Measurements from ENCODE around the gene GOLGA5.
"Not testable (repeated sequence)": the region's sequence is repeated elsewhere in the genome, so short reads cannot be mapped to it uniquely, and the experiment has no call there.

GOLGA5 gene

GRCh38 chr14:92800525-92800924, 6.4 kb downstream of the GOLGA5 start:
- Histone ChIP-seq H3K4me1 (ENCODE audit: control insufficient read depth, insufficient read depth, low read length) (peaks cover 10% of the 10 kb centered on the region), H3K9me3 (replicated peaks; ENCODE audit: low read length) (no peaks in the 10 kb centered on the region), H3K9ac (ENCODE audit: low read depth, low read length) (no peak overlapping the region), H3K4me3 (ENCODE audit: low read length) (no peak overlapping the region), H3K4me2 (ENCODE audit: low read length) (peak overlapping the region; percentile 31), H3K27me3 (ENCODE audit: control insufficient read depth, insufficient read depth, low read length) (no peaks in the 10 kb centered on the region), H3K36me3 (ENCODE audit: insufficient read depth, low read length) (peaks cover 35% of the 10 kb centered on the region)

DNA sequence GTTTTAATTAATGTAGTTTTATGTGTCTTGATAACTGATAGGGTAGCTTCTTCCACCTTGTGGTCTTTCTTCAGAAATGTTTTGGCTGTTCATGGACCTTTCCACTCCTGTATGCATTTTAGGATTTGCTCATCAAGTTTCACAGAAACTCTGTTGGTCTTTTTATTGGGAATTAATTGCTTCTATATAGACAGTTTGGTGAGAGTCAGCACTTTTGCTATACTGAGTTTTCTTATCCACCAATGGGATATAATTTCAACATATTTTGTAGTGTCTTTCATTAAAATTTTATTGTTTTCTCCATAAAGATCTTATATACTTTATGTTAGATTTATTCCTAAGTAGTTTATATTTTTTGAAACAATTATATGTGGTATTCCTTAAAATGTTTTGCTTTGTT, 7.8 kb downstream of the GOLGA5 start:
- H3K36me3 ChIP-seq (ENCODE audit: insufficient read depth, low read length): peaks cover 37% of the 10 kb centered on the region

DNA sequence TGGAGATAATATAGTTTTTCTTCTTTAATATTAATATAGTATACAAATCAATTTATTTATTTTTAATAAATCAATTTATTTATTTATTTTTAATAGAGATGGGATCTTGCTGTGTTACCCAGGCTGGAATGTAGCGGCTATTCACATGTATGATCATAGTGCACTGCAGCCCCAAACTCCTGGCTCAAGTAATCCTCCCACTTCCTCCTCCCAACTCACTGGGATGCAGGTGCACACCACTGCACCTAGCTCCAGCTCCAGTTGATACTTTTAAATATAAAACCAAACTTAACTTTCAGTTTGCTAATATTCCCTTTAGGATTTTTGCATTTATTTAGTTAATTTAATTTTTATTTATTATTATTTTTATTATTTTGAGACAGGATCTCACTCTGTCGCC, 8.6 kb downstream of the GOLGA5 start:
- no peaks in the 10 kb centered on the region for H3K27me3 ChIP-seq (ENCODE audit: control insufficient read depth, insufficient read depth, low read length)
- H3K4me2 ChIP-seq (ENCODE audit: low read length): no peak overlapping the region
- peaks cover 5% of the 10 kb centered on the region for H3K4me1 ChIP-seq (ENCODE audit: control insufficient read depth, insufficient read depth, low read length)
- no peak overlapping the region for H3K4me3 ChIP-seq (ENCODE audit: low read length)
- H3K9ac ChIP-seq (ENCODE audit: low read depth, low read length): no peak overlapping the region
- peaks cover 36% of the 10 kb centered on the region for H3K36me3 ChIP-seq (ENCODE audit: insufficient read depth, low read length)
- no peaks in the 10 kb centered on the region for H3K9me3 ChIP-seq (replicated peaks; ENCODE audit: low read length)

More for the DNA sequence above, 7.8 kb downstream of the GOLGA5 start:
- Histone ChIP-seq H3K4me1 (ENCODE audit: control insufficient read depth, insufficient read depth, low read length) (peaks cover 5% of the 10 kb centered on the region), H3K27me3 (ENCODE audit: control insufficient read depth, insufficient read depth, low read length) (no peaks in the 10 kb centered on the region), H3K4me3 (ENCODE audit: low read length) (no peak overlapping the region), H3K9me3 (replicated peaks; ENCODE audit: low read length) (no peaks in the 10 kb centered on the region), H3K4me2 (ENCODE audit: low read length) (no peak overlapping the region), H3K9ac (ENCODE audit: low read depth, low read length) (no peak overlapping the region)

DNA sequence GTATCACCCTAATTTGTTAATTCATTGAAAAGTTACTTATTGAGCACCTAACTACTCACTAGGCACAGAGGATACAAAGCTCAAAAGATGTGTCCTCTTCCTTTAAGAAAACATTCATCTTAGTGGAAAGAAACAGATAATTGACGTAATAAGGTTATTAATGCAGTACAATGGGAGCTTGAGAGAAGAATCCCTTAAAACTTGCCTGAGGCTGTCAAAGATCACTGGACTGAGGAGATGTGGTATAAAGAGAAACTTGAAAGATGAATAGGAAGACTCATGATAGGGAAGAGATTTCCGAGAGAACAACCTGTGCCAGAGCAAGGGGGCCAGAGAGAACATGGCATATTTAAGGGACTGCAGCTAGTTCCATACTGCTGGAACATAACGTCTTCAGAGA, 19.1 kb downstream of the GOLGA5 start:
- no peak overlapping the region for H3K4me3 ChIP-seq (ENCODE audit: low read length)
- H3K9me3 ChIP-seq (replicated peaks; ENCODE audit: low read length): no peaks in the 10 kb centered on the region
- peaks cover 87% of the 10 kb centered on the region for H3K36me3 ChIP-seq (ENCODE audit: insufficient read depth, low read length)
- no peaks in the 10 kb centered on the region for H3K4me1 ChIP-seq (ENCODE audit: control insufficient read depth, insufficient read depth, low read length)
- no peak overlapping the region for H3K9ac ChIP-seq (ENCODE audit: low read depth, low read length)
- H3K4me2 ChIP-seq (ENCODE audit: low read length): no peak overlapping the region
- H3K27me3 ChIP-seq (ENCODE audit: control insufficient read depth, insufficient read depth, low read length): no peaks in the 10 kb centered on the region

DNA sequence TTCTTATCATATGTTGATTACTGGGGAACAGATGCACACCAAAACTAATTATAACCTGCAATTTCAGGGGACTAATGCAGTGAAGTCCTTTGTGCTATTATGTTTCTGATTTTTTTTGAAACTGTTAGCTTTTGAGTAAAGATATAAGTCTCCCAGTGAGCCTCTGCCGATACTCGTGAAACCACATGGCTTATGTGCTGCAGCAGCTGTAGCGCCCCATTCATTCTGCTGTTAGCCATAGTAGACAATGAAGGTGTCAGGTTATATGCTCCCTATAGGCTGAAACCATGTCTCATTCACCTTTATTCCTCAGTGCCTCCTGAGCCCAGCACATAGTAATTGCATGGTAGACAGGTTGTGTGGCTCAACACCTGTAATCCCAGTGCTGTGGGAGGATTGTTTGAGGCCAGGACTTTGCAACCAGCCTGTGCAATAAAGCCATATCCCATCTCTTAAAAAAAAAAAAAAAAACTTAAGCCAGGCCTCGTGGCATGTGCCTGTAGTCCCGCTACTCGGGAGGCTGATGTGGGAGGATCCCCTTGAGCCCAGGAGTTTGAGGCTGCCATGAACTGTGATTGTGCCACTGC, 25.0 kb downstream of the GOLGA5 start:
- Histone ChIP-seq H3K4me3 (ENCODE audit: low read length) (no peak overlapping the region), H3K4me2 (ENCODE audit: low read length) (no peak overlapping the region), H3K36me3 (ENCODE audit: insufficient read depth, low read length) (peaks cover 66% of the 10 kb centered on the region), H3K4me1 (ENCODE audit: control insufficient read depth, insufficient read depth, low read length) (no peaks in the 10 kb centered on the region), H3K27me3 (ENCODE audit: control insufficient read depth, insufficient read depth, low read length) (no peaks in the 10 kb centered on the region), H3K9ac (ENCODE audit: low read depth, low read length) (no peak overlapping the region), H3K9me3 (replicated peaks; ENCODE audit: low read length) (no peaks in the 10 kb centered on the region)

DNA sequence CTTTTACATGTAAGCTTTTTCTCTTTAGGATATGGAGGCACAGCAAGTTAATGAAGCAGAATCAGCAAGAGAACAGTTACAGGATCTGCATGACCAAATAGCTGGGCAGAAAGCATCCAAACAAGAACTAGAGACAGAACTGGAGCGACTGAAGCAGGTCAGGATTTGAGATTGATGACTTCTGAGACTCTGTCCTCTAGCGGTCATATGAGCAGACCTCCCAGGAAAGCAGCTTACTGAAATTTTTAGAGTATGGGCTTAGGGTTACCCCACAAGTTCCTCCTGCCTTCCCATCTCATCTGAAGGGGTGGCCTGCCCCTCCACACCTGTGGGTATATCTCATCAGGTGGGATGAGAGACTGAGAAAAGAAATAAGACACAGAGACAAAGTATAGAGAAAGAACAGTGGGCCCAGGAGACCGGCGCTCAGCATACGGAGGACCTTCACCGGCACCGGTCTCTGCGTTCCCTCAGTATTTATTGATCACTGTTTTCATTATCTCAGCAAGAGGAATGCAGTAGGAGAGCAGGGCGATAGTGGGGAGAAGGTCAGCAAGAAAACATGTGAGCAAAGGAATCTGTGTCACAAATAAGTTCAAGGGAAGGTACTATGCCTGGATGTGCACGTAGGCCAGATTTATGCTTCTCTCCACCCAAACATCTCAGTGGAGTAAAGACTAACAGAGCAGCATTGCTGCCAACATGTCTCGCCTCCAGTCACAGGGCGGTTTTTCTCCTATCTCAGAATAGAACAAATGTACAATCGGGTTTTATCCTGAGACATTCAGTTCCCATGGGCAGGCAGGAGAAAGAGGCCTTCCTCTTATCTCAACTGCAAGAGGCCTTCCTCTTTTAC, 25.8 kb downstream of the GOLGA5 start:
- not testable (repeated sequence) for H3K9ac ChIP-seq (ENCODE audit: low read depth, low read length); H3K9me3 ChIP-seq (replicated peaks; ENCODE audit: low read length); H3K4me3 ChIP-seq (ENCODE audit: low read length); H3K4me2 ChIP-seq (ENCODE audit: low read length); H3K27me3 ChIP-seq (ENCODE audit: control insufficient read depth, insufficient read depth, low read length); H3K4me1 ChIP-seq (ENCODE audit: control insufficient read depth, insufficient read depth, low read length)
- peaks cover 67% of the 10 kb centered on the region for H3K36me3 ChIP-seq (ENCODE audit: insufficient read depth, low read length)

GRCh38 chr14:92820536-92820840, 26.4 kb downstream of the GOLGA5 start:
- H3K27me3 ChIP-seq (ENCODE audit: control insufficient read depth, insufficient read depth, low read length); H3K4me1 ChIP-seq (ENCODE audit: control insufficient read depth, insufficient read depth, low read length); H3K9ac ChIP-seq (ENCODE audit: low read depth, low read length); H3K9me3 ChIP-seq (replicated peaks; ENCODE audit: low read length); H3K4me3 ChIP-seq (ENCODE audit: low read length); H3K4me2 ChIP-seq (ENCODE audit: low read length): not testable (repeated sequence)
- peaks cover 67% of the 10 kb centered on the region for H3K36me3 ChIP-seq (ENCODE audit: insufficient read depth, low read length)

GRCh38 chr14:92830902-92831301, 36.8 kb downstream of the GOLGA5 start:
- H3K27me3 ChIP-seq (ENCODE audit: control insufficient read depth, insufficient read depth, low read length): no peaks in the 10 kb centered on the region
- peaks cover 70% of the 10 kb centered on the region for H3K36me3 ChIP-seq (ENCODE audit: insufficient read depth, low read length)
- no peak overlapping the region for H3K9ac ChIP-seq (ENCODE audit: low read depth, low read length)
- H3K9me3 ChIP-seq (replicated peaks; ENCODE audit: low read length): no peaks in the 10 kb centered on the region
- no peak overlapping the region for H3K4me3 ChIP-seq (ENCODE audit: low read length)
- H3K4me2 ChIP-seq (ENCODE audit: low read length): no peak overlapping the region
- H3K4me1 ChIP-seq (ENCODE audit: control insufficient read depth, insufficient read depth, low read length): no peaks in the 10 kb centered on the region

DNA sequence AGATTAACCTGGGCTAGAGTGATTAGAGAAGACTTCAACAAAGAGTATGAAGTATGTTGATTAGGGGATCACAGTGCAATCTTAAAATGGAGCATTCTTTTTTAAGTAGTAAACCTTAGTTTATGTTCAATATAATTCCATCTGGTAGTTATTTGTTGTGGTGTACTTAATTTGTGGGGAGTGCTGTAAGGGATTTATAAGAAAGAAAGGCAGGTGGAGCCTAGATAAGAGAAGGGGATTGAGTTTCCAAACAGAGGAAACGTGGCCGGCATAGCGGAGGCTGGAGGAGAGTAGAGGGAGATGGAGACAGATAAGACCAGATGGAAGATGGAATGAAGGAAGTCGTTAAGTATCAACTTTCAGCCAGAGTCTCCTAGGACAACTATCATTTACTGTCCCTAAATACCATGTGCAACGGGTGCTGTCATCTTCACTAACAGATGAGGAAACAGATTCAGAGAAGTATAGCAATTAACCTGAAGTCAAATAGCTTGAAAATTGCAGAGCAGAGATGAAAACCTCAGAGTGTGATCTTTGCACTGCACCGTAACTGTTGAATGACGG, 38.1 kb downstream of the GOLGA5 start:
- H3K4me3 ChIP-seq (ENCODE audit: low read length): no peak overlapping the region
- no peaks in the 10 kb centered on the region for H3K9me3 ChIP-seq (replicated peaks; ENCODE audit: low read length)
- H3K4me1 ChIP-seq (ENCODE audit: control insufficient read depth, insufficient read depth, low read length): no peaks in the 10 kb centered on the region
- no peak overlapping the region for H3K9ac ChIP-seq (ENCODE audit: low read depth, low read length)
- no peaks in the 10 kb centered on the region for H3K27me3 ChIP-seq (ENCODE audit: control insufficient read depth, insufficient read depth, low read length)
- peaks cover 71% of the 10 kb centered on the region for H3K36me3 ChIP-seq (ENCODE audit: insufficient read depth, low read length)
- H3K4me2 ChIP-seq (ENCODE audit: low read length): no peak overlapping the region

DNA sequence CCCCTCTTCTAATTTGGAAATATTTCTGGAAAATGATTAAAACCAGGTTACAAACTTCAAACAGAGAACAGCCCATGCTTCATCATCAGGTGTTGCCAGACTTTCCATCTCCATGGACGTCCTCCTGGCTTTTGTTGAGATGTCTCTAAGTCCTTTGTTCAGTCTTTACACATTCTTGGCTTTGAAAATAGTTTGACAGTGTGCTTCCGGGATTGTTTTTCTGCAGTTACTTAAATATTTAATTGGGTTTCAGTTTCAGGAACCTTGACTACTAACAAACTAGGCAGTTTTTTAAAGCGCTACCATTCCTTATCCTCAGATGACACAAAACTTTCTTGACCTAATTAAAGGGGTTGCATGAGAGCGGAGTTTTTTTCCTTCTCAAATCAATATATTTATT, 47.8 kb downstream of the GOLGA5 start:
- H3K9me3 ChIP-seq (replicated peaks; ENCODE audit: low read length): no peaks in the 10 kb centered on the region
- no peaks in the 10 kb centered on the region for H3K27me3 ChIP-seq (ENCODE audit: control insufficient read depth, insufficient read depth, low read length)
- no peak overlapping the region for H3K9ac ChIP-seq (ENCODE audit: low read depth, low read length)
- no peak overlapping the region for H3K4me2 ChIP-seq (ENCODE audit: low read length)
- no peaks in the 10 kb centered on the region for H3K4me1 ChIP-seq (ENCODE audit: control insufficient read depth, insufficient read depth, low read length)
- peaks cover 50% of the 10 kb centered on the region for H3K36me3 ChIP-seq (ENCODE audit: insufficient read depth, low read length)
- no peak overlapping the region for H3K4me3 ChIP-seq (ENCODE audit: low read length)

GRCh38 chr14:92844204-92844603, 50.1 kb downstream of the GOLGA5 start:
- Histone ChIP-seq H3K36me3 (ENCODE audit: insufficient read depth, low read length) (peaks cover 28% of the 10 kb centered on the region), H3K9ac (ENCODE audit: low read depth, low read length) (no peak overlapping the region), H3K4me3 (ENCODE audit: low read length) (no peak overlapping the region), H3K9me3 (replicated peaks; ENCODE audit: low read length) (no peaks in the 10 kb centered on the region), H3K27me3 (ENCODE audit: control insufficient read depth, insufficient read depth, low read length) (no peaks in the 10 kb centered on the region), H3K4me1 (ENCODE audit: control insufficient read depth, insufficient read depth, low read length) (no peaks in the 10 kb centered on the region), H3K4me2 (ENCODE audit: low read length) (no peak overlapping the region)
